Ectodermal cell (in vitro differentiated cells): ENCODE measurements around the gene TMEM135.
"Not testable (repeated sequence)": the region's sequence is repeated elsewhere in the genome, so short reads cannot be mapped to it uniquely, and the experiment has no call there.

Source experiments
- H3K27ac ChIP-seq: 2 replicates; pipeline ENCODE4 v1.7.0; 2013; ENCODE audit warnings: mild to moderate bottlenecking, low read depth, low read length; ENCODE audit not compliant: insufficient read depth, poor library complexity, severe bottlenecking
- H3K27me3 ChIP-seq: 2 replicates; pipeline ENCODE4 v1.7.0; 2013; ENCODE audit warnings: mild to moderate bottlenecking, low read length; ENCODE audit not compliant: insufficient read depth, control insufficient read depth, poor library complexity, severe bottlenecking
- H3K36me3 ChIP-seq: one replicate; pipeline ENCODE4 v1.7.0; 2013; ENCODE audit warnings: low read length; ENCODE audit not compliant: control insufficient read depth, insufficient read depth
- H3K4me1 ChIP-seq: one replicate; pipeline ENCODE4 v1.7.0; 2013; ENCODE audit warnings: low read length; ENCODE audit not compliant: control insufficient read depth, insufficient read depth
- H3K4me3 ChIP-seq: 2 replicates; pipeline ENCODE4 v1.7.0; 2013; ENCODE audit warnings: low read depth, low read length, control low read depth; ENCODE audit not compliant: insufficient read depth
- H3K9me3 ChIP-seq: 2 replicates; pipeline ENCODE4 v1.7.0; 2013; ENCODE audit warnings: mild to moderate bottlenecking, low read length, moderate library complexity; ENCODE audit not compliant: control insufficient read depth
- WGBS, 2 experiments: methylation state at CpG; one replicate each; pipeline ENCODE4 v1.1.7; 2013; ENCODE audit warnings: missing lambda C conversion rate in 2 of 2; 5-methylcytosine and 5-hydroxymethylcytosine counted together

TMEM135 gene

GRCh38 chr11:87019613-87020271, 18.0 kb upstream of the TMEM135 start:
- 86% methylated on average over 1 of the region's 1 CpG for WGBS, 2 experiments
- no peaks in the 10 kb centered on the region for H3K36me3 ChIP-seq

GRCh38 chr11:87020336-87020735, 17.4 kb upstream of the TMEM135 start:
- no peak overlapping the region for H3K4me3 ChIP-seq
- no peaks in the 10 kb centered on the region for H3K27me3 ChIP-seq
- no peak overlapping the region for H3K27ac ChIP-seq
- no peaks in the 10 kb centered on the region for H3K36me3 ChIP-seq
- H3K4me1 ChIP-seq, result no peaks in the 10 kb centered on the region
- no peaks in the 10 kb centered on the region for H3K9me3 ChIP-seq
- no CpG with 5 or more reads among the region's 1 CpG for WGBS, 2 experiments

More at GRCh38 chr11:87019613-87020271, 18.0 kb upstream of the TMEM135 start:
- Histone ChIP-seq H3K27ac (no peak overlapping the region), H3K9me3 (no peaks in the 10 kb centered on the region), H3K27me3 (no peaks in the 10 kb centered on the region), H3K4me1 (no peaks in the 10 kb centered on the region), H3K4me3 (no peak overlapping the region)

GRCh38 chr11:87020764-87021365, 16.9 kb upstream of the TMEM135 start:
- H3K4me3 ChIP-seq, result no peak overlapping the region
- H3K27me3 ChIP-seq, result no peaks in the 10 kb centered on the region
- no peak overlapping the region for H3K27ac ChIP-seq
- H3K4me1 ChIP-seq, result no peaks in the 10 kb centered on the region
- no peaks in the 10 kb centered on the region for H3K9me3 ChIP-seq
- 89 to 96% methylated on average over 1 to 2 of the region's 3 CpGs for WGBS, 2 experiments
- H3K36me3 ChIP-seq, result no peaks in the 10 kb centered on the region

GRCh38 chr11:87022254-87022653, 15.5 kb upstream of the TMEM135 start:
- Histone ChIP-seq H3K27me3 (no peaks in the 10 kb centered on the region), H3K4me3 (no peak overlapping the region), H3K27ac (no peak overlapping the region), H3K9me3 (no peaks in the 10 kb centered on the region), H3K4me1 (no peaks in the 10 kb centered on the region), H3K36me3 (no peaks in the 10 kb centered on the region)
- 95% methylated on average over 1 of the region's 1 CpG for WGBS, 2 experiments

- H3K9me3 ChIP-seq, result no peaks in the 10 kb centered on the region
- no peaks in the 10 kb centered on the region for H3K27me3 ChIP-seq
- 95 to 96% methylated on average over 3 of the region's 3 CpGs for WGBS, 2 experiments
- H3K27ac ChIP-seq, result no peak overlapping the region
- H3K4me1 ChIP-seq, result no peaks in the 10 kb centered on the region
- H3K4me3 ChIP-seq, result no peak overlapping the region
- H3K36me3 ChIP-seq, result no peaks in the 10 kb centered on the region
Measured at GRCh38 chr11:87022738-87023137, 15.0 kb upstream of the TMEM135 start.

GRCh38 chr11:87026415-87026814, 11.3 kb upstream of the TMEM135 start:
- not testable (repeated sequence) for H3K9me3 ChIP-seq, H3K36me3 ChIP-seq, H3K4me3 ChIP-seq, H3K4me1 ChIP-seq, H3K27ac ChIP-seq, H3K27me3 ChIP-seq
- WGBS, 2 experiments, result 100% methylated on average over 1 of the region's 1 CpG; no CpG with 5 or more reads in 1 of the 2 experiments

GRCh38 chr11:87030458-87031054, 7.2 kb upstream of the TMEM135 start:
- Histone ChIP-seq H3K4me3 (no peak overlapping the region), H3K36me3 (no peaks in the 10 kb centered on the region), H3K9me3 (no peaks in the 10 kb centered on the region), H3K4me1 (no peaks in the 10 kb centered on the region), H3K27ac (no peak overlapping the region), H3K27me3 (no peaks in the 10 kb centered on the region)
- WGBS, 2 experiments, result 92 to 95% methylated on average over 5 of the region's 5 CpGs

- Histone ChIP-seq H3K36me3 (no peaks in the 10 kb centered on the region), H3K9me3 (no peaks in the 10 kb centered on the region), H3K27me3 (no peaks in the 10 kb centered on the region), H3K4me3 (no peak overlapping the region), H3K27ac (no peak overlapping the region), H3K4me1 (no peaks in the 10 kb centered on the region)
- 88 to 96% methylated on average over 1 to 3 of the region's 3 CpGs for WGBS, 2 experiments
Measured at GRCh38 chr11:87031433-87032170, 6.1 kb upstream of the TMEM135 start.

GRCh38 chr11:87033561-87033960, 4.2 kb upstream of the TMEM135 start:
- H3K4me1 ChIP-seq, result no peaks in the 10 kb centered on the region
- H3K27ac ChIP-seq, result no peak overlapping the region
- no peaks in the 10 kb centered on the region for H3K27me3 ChIP-seq
- no peaks in the 10 kb centered on the region for H3K9me3 ChIP-seq
- no peaks in the 10 kb centered on the region for H3K36me3 ChIP-seq
- H3K4me3 ChIP-seq, result no peak overlapping the region
- WGBS, 2 experiments, result 73 to 76% methylated on average over 8 of the region's 8 CpGs

GRCh38 chr11:87035976-87036583, 1.7 kb upstream of the TMEM135 start:
- 77 to 81% methylated on average over 12 of the region's 12 CpGs for WGBS, 2 experiments
- Histone ChIP-seq H3K36me3 (no peaks in the 10 kb centered on the region), H3K4me1 (no peaks in the 10 kb centered on the region), H3K27ac (no peak overlapping the region), H3K9me3 (no peaks in the 10 kb centered on the region), H3K27me3 (no peaks in the 10 kb centered on the region), H3K4me3 (no peak overlapping the region)
